WTC11 (cell line): ENCODE data around the gene YY1AP1. TPM values are rescaled to one million over a fixed set of nuclear protein-coding genes. Genes with fewer than 3 reads are reported as not detected.
"Not testable (repeated sequence)": the region's sequence is repeated elsewhere in the genome, so short reads cannot be mapped to it uniquely, and the experiment has no call there.

Source experiments
- ATAC-seq: fragments of 200-7000 bp; cut with Tn5 transposase; 2 replicates; pipeline ENCODE4 v1.10.0; 2021; ENCODE audit warnings: mild to moderate bottlenecking, moderate library complexity
- CTCF ChIA-PET: fragments of 300-600 bp; sonication (Branson Sonifier 250); formaldehyde crosslinking; loops from one replicate; lab custom pipeline; 2021; ENCODE audit warnings: antibody characterized with exemption; lab: Charles Lee
- POLR2A ChIA-PET: fragments of 350-600 bp; sonication (Branson Sonifier 250); formaldehyde crosslinking; loops from one replicate; lab custom pipeline; 2021; ENCODE audit warnings: antibody characterized with exemption; lab: Charles Lee
- DNase-seq: peaks from one replicate; pipeline ENCODE4 v3.0.0; 2021; ENCODE audit warnings: low spot score
- H3K27ac Mint-ChIP-seq: 2 replicates; pipeline ENCODE4 v1.8.0; 2021; ENCODE audit warnings: mixed read lengths
- H3K27me3 Mint-ChIP-seq: 2 replicates; pipeline ENCODE4 v1.8.0; 2021; ENCODE audit warnings: low read depth, mild to moderate bottlenecking, moderate library complexity, mixed read lengths
- H3K36me3 Mint-ChIP-seq: 2 replicates; pipeline ENCODE4 v1.8.0; 2021; ENCODE audit warnings: mixed read lengths
- H3K4me1 Mint-ChIP-seq: 2 replicates; pipeline ENCODE4 v1.8.0; 2022; ENCODE audit warnings: mixed read lengths
- H3K4me3 Mint-ChIP-seq: 2 replicates; pipeline ENCODE4 v1.8.0; 2021; ENCODE audit warnings: mild to moderate bottlenecking, moderate library complexity, mixed read lengths
- H3K9me3 Mint-ChIP-seq: 2 replicates; pipeline ENCODE4 v1.8.0; 2021; ENCODE audit warnings: mixed read lengths
- ATF3 ChIP-seq: sonication (generic); formaldehyde crosslinking; conservative IDR thresholded peaks from 2 replicates; pipeline ENCODE4 v1.8.1; 2022; ENCODE audit warnings: mild to moderate bottlenecking, missing genetic modification reagents
- CREB1 ChIP-seq: sonication (generic); formaldehyde crosslinking; IDR thresholded peaks from 2 replicates; pipeline ENCODE4 v1.8.0; 2023; ENCODE audit warnings: mild to moderate bottlenecking, missing genetic modification reagents
- E2F1 ChIP-seq: sonication (generic); formaldehyde crosslinking; IDR thresholded peaks from 2 replicates; pipeline ENCODE4 v1.8.0; 2022; ENCODE audit warnings: mild to moderate bottlenecking, missing genetic modification reagents
- MXD4 ChIP-seq: fragments of 250-450 bp; sonication (Bioruptor Pico); IDR thresholded peaks from 2 replicates; pipeline ENCODE4 v1.8.0; 2021; ENCODE audit warnings: mild to moderate bottlenecking, moderate library complexity, borderline replicate concordance
- NR2C2 ChIP-seq: sonication (generic); formaldehyde crosslinking; IDR thresholded peaks from 2 replicates; pipeline ENCODE4 v1.8.0; 2022; ENCODE audit warnings: mild to moderate bottlenecking, missing genetic modification reagents
- SMAD4 ChIP-seq: sonication (generic); formaldehyde crosslinking; IDR thresholded peaks from 2 replicates; pipeline ENCODE4 v1.8.0; 2022; ENCODE audit warnings: mild to moderate bottlenecking, missing genetic modification reagents
- SOX15 ChIP-seq: fragments of 250-450 bp; sonication (Bioruptor Pico); IDR thresholded peaks from 2 replicates; pipeline ENCODE4 v1.9.0; 2021; ENCODE audit warnings: mild to moderate bottlenecking
- TEAD4 ChIP-seq: sonication (generic); formaldehyde crosslinking; IDR thresholded peaks from 2 replicates; pipeline ENCODE4 v1.8.0; 2022; ENCODE audit warnings: mild to moderate bottlenecking, missing genetic modification reagents
- ZNF219 ChIP-seq: sonication (generic); formaldehyde crosslinking; IDR thresholded peaks from 2 replicates; pipeline ENCODE4 v1.8.0; 2023; ENCODE audit warnings: missing genetic modification reagents, mild to moderate bottlenecking, borderline replicate concordance
- ZNF317 ChIP-seq: sonication (generic); formaldehyde crosslinking; IDR thresholded peaks from 2 replicates; pipeline ENCODE4 v1.8.1; 2023; ENCODE audit warnings: low read depth, mild to moderate bottlenecking, moderate library complexity, missing genetic modification reagents, borderline replicate concordance
- total RNA-seq: library from RNA; stranded (reverse); gene quantifications from 3 replicates; pipeline ENCODE4 v1.2.3, GENCODE V29; 2021
- TF ChIP-seq, protein P1 (sequence below): sonication (generic); formaldehyde crosslinking; IDR thresholded peaks from 2 replicates; pipeline ENCODE4 v1.8.0; 2023; ENCODE audit warnings: mild to moderate bottlenecking, missing genetic modification reagents
- TF ChIP-seq, protein P2 (sequence below): sonication (generic); formaldehyde crosslinking; IDR thresholded peaks from 2 replicates; pipeline ENCODE4 v1.8.0; 2023; ENCODE audit warnings: missing genetic modification reagents
- TF ChIP-seq, protein P3 (sequence below): fragments of 250-450 bp; sonication (Bioruptor Pico); conservative IDR thresholded peaks from 2 replicates; pipeline ENCODE4 v1.9.0; 2021; ENCODE audit warnings: mild to moderate bottlenecking

Gene YY1AP1
- total RNA-seq, 1 experiment from 2014 or later: 45.0 TPM

GRCh38 chr1:155643230-155643629, 45.3 kb downstream of the YY1AP1 start:
- H3K4me1 Mint-ChIP-seq: peaks cover 1% of the 10 kb centered on the region
- H3K9me3 Mint-ChIP-seq: peaks cover 40% of the 10 kb centered on the region
- peaks cover 24% of the 10 kb centered on the region for H3K27me3 Mint-ChIP-seq
- POLR2A ChIA-PET: no interaction called here
- DNase-seq (no peak), ATAC-seq (no peak)
- no peak overlapping the region for H3K4me3 Mint-ChIP-seq
- H3K27ac Mint-ChIP-seq: no peak overlapping the region
- TF ChIP-seq TEAD4 (CRISPR knock-in tag) (no peak), ZNF219 (no peak), SMAD4 (CRISPR knock-in tag) (no peak), ATF3 (CRISPR knock-in tag) (no peak), SOX15 (no peak), CREB1 (CRISPR knock-in tag) (no peak), NR2C2 (CRISPR knock-in tag) (no peak), MXD4 (no peak), ZNF317 (CRISPR knock-in tag) (no peak)
- TF ChIP-seq, protein P1, sequence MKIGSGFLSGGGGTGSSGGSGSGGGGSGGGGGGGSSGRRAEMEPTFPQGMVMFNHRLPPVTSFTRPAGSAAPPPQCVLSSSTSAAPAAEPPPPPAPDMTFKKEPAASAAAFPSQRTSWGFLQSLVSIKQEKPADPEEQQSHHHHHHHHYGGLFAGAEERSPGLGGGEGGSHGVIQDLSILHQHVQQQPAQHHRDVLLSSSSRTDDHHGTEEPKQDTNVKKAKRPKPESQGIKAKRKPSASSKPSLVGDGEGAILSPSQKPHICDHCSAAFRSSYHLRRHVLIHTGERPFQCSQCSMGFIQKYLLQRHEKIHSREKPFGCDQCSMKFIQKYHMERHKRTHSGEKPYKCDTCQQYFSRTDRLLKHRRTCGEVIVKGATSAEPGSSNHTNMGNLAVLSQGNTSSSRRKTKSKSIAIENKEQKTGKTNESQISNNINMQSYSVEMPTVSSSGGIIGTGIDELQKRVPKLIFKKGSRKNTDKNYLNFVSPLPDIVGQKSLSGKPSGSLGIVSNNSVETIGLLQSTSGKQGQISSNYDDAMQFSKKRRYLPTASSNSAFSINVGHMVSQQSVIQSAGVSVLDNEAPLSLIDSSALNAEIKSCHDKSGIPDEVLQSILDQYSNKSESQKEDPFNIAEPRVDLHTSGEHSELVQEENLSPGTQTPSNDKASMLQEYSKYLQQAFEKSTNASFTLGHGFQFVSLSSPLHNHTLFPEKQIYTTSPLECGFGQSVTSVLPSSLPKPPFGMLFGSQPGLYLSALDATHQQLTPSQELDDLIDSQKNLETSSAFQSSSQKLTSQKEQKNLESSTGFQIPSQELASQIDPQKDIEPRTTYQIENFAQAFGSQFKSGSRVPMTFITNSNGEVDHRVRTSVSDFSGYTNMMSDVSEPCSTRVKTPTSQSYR: no peak
- TF ChIP-seq, protein P2, sequence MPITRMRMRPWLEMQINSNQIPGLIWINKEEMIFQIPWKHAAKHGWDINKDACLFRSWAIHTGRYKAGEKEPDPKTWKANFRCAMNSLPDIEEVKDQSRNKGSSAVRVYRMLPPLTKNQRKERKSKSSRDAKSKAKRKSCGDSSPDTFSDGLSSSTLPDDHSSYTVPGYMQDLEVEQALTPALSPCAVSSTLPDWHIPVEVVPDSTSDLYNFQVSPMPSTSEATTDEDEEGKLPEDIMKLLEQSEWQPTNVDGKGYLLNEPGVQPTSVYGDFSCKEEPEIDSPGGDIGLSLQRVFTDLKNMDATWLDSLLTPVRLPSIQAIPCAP: no peak
- TF ChIP-seq, all 79 proteins: peak for 0
- CTCF ChIA-PET: no interaction called here
- peaks cover 32% of the 10 kb centered on the region for H3K36me3 Mint-ChIP-seq

GRCh38 chr1:155642559-155643180, 45.9 kb downstream of the YY1AP1 start:
- DNase-seq, CTCF ChIA-PET, H3K27ac Mint-ChIP-seq, POLR2A ChIA-PET, ATAC-seq, H3K4me3 Mint-ChIP-seq, H3K4me1 Mint-ChIP-seq: not testable (repeated sequence)
- H3K27me3 Mint-ChIP-seq: peaks cover 24% of the 10 kb centered on the region
- H3K9me3 Mint-ChIP-seq: peaks cover 40% of the 10 kb centered on the region
- peaks cover 32% of the 10 kb centered on the region for H3K36me3 Mint-ChIP-seq

GRCh38 chr1:155640367-155640766, 48.2 kb downstream of the YY1AP1 start:
- ChIA-PET POLR2A (no interaction called here), CTCF (interaction anchor here (0.7 to 0.8 kb wide), 2 partner anchors 8 to 447 kb away, joined by 4 to 5 read pairs; no protein-coding TSS in a partner anchor)
- Mint-ChIP-seq H3K27me3 (peaks cover 24% of the 10 kb centered on the region), H3K9me3 (peaks cover 40% of the 10 kb centered on the region), H3K36me3 (peaks cover 32% of the 10 kb centered on the region), H3K27ac (no peak overlapping the region), H3K4me3 (no peak overlapping the region), H3K4me1 (peaks cover 12% of the 10 kb centered on the region)
- DNase-seq (no peak), ATAC-seq (no peak)
- TF ChIP-seq, protein P3, sequence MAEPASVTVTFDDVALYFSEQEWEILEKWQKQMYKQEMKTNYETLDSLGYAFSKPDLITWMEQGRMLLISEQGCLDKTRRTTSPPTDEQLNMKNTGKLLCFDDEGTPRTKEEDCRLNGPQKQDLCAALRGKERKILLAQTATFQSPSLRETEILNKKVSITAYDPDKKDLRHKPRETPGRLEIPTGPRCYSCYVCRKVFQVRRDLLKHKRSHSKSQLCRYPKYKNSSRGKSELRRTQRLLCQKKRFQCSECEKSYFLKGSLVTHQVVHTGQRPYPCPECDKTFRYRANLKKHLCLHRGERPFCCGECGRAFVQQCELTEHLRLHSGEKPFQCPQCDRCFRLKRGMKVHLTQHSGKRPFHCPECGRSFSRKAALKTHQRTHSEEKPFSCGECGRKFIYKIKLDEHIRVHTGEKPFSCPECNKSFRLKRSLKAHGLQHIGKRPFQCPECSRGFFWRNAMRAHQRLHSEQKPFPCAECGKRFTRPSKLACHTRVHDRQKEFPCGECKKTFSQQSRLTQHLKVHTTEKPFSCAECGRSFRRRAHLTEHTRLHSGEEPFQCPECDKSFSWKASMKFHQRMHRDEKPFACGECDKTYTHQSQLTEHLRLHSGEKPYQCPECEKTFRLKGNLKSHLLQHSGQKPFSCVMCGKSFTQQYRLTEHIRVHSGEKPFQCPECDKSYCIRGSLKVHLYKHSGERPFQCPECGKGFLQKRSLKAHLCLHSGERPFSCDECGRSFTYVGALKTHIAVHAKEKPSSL (CRISPR knock-in tag): no peak
- no peak for TF ChIP-seq E2F1 (CRISPR knock-in tag)
- TF ChIP-seq MXD4: no peak
